Measurements from ENCODE around the gene CCNB2. TPM values are rescaled to one million over a fixed set of nuclear protein-coding genes. Genes with fewer than 3 reads are reported as not detected.
A peak's percentile ranks its signal among the peaks of the same experiment; 100 is the strongest.

The CCNB2 gene
- total RNA-seq, 6 donors from 2014 or later: 1.7 to 4.9 (median 2.8) TPM; not detected in 1

DNA sequence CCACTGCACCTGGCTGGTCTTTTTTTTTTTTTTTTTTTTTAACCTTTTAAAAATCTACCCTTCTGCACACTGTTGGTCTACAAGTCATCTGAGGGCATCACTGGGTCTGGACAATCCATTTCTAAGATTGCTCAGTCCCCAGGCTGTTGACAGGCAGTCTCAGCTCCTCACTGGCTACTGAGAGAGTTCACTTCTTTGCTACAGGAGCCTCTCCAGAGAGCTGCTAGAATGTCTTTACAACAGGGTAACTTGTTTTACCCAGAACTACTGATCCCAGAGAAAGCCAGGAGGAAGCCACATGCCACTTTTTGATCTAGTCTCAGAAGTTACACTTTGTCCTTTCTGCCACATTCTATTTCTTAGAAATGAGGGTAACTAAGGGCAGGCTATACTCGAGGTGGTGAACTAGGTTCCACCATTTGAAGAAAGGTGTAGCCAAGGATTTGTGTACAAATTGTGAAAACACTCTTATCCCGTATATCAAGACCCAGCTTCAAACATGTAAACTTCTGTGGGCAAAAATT, 5.7 kb upstream of the CCNB2 start:
- Histone ChIP-seq H3K4me1 (peaks cover 0 to 2% (median 0%) of the 10 kb centered on the region in 4 donors), H3K27ac (no peak overlapping the region), H3K36me3 (peaks cover 7 to 51% (median 13%) of the 10 kb centered on the region in 4 donors), H3K27me3 (no peaks in the 10 kb centered on the region), H3K9me3 (no peaks in the 10 kb centered on the region), H3K4me3 (no peak overlapping the region)
- TF ChIP-seq, protein P1, sequence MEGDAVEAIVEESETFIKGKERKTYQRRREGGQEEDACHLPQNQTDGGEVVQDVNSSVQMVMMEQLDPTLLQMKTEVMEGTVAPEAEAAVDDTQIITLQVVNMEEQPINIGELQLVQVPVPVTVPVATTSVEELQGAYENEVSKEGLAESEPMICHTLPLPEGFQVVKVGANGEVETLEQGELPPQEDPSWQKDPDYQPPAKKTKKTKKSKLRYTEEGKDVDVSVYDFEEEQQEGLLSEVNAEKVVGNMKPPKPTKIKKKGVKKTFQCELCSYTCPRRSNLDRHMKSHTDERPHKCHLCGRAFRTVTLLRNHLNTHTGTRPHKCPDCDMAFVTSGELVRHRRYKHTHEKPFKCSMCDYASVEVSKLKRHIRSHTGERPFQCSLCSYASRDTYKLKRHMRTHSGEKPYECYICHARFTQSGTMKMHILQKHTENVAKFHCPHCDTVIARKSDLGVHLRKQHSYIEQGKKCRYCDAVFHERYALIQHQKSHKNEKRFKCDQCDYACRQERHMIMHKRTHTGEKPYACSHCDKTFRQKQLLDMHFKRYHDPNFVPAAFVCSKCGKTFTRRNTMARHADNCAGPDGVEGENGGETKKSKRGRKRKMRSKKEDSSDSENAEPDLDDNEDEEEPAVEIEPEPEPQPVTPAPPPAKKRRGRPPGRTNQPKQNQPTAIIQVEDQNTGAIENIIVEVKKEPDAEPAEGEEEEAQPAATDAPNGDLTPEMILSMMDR (IDR thresholded peaks at IDR 0.05): no peak
- TF ChIP-seq EP300 (IDR thresholded peaks at IDR 0.05) (no peak), POLR2AphosphoS5 (IDR thresholded peaks at IDR 0.05) (no peak), POLR2A (IDR thresholded peaks at IDR 0.05) (no peak)
- ATAC-seq (ENCODE audit: low FRiP score in 2 of 2) (no peak), DNase-seq (no peak)
- WGBS, 2 donors: 72 to 82% methylated on average over 2 of the region's 2 CpGs

DNA sequence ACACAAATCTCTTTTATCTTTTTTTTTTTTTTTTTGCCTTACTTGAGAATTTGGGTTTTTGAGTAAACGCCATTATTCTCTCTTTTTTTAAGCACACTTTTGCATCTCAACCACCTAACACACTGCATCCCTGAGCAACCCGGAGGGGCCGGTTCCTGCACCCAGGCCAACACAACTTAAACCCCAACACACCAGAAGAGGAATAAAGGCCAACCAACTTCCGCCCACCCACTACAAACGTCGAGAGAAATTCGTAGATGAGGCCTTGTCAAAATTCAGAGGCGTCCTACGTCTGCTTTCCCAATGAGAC, 389 bp upstream of the CCNB2 start:
- Histone ChIP-seq H3K27ac (peak overlapping the region in 3 of 4 donors; percentile 18 to 77 (median 54)), H3K9me3 (no peaks in the 10 kb centered on the region), H3K36me3 (peaks cover 0 to 9% (median 1%) of the 10 kb centered on the region in 4 donors), H3K27me3 (no peaks in the 10 kb centered on the region), H3K4me1 (peaks cover 0 to 10% (median 7%) of the 10 kb centered on the region in 4 donors), H3K4me3 (peak overlapping the region; percentile 31 to 88 (median 76))
- peak in 1 of 2 donors; percentile 47 for ATAC-seq (ENCODE audit: low FRiP score in 2 of 2)
- DNase-seq: no peak
- 1 to 3% methylated on average over 9 of the region's 9 CpGs for WGBS, 2 donors
- TF ChIP-seq, protein P1 (IDR thresholded peaks at IDR 0.05): no peak
- TF ChIP-seq POLR2AphosphoS5 (IDR thresholded peaks at IDR 0.05): no peak
- TF ChIP-seq POLR2A (IDR thresholded peaks at IDR 0.05): no peak
- no peak for TF ChIP-seq EP300 (IDR thresholded peaks at IDR 0.05)

DNA sequence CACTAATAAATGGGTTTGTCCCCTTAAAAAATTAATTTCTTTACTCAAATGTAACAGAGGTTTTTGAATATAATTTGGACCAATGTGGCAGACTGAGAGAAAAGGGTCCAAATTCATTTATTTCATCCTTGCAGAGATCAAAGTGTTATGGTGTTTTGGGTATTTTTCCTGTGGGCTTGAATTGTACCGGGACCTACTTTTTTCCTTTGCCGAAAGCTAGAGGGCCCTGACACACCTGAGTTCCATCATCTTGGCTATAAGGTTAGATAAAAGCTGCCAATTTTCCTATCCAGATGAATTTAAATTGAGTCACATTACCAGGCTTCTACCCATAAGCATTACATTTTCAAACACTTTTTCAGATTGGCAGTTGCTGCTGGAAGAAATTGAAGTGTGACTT, 908 bp downstream of the CCNB2 start:
- DNase-seq: no peak
- H3K27ac ChIP-seq: no peak overlapping the region
- no peaks in the 10 kb centered on the region for H3K9me3 ChIP-seq
- H3K4me1 ChIP-seq: peaks cover 0 to 10% (median 7%) of the 10 kb centered on the region in 4 donors
- TF ChIP-seq POLR2AphosphoS5 (IDR thresholded peaks at IDR 0.05) (no peak), POLR2A (IDR thresholded peaks at IDR 0.05) (no peak), EP300 (IDR thresholded peaks at IDR 0.05) (no peak)
- peak overlapping the region in 2 of 4 donors; percentile 79 to 88 for H3K4me3 ChIP-seq
- no peaks in the 10 kb centered on the region for H3K27me3 ChIP-seq
- no peak for ATAC-seq (ENCODE audit: low FRiP score in 2 of 2)
- 45 to 49% methylated on average over 2 of the region's 2 CpGs for WGBS, 2 donors
- peaks cover 0 to 3% (median 0%) of the 10 kb centered on the region in 4 donors for H3K36me3 ChIP-seq

DNA sequence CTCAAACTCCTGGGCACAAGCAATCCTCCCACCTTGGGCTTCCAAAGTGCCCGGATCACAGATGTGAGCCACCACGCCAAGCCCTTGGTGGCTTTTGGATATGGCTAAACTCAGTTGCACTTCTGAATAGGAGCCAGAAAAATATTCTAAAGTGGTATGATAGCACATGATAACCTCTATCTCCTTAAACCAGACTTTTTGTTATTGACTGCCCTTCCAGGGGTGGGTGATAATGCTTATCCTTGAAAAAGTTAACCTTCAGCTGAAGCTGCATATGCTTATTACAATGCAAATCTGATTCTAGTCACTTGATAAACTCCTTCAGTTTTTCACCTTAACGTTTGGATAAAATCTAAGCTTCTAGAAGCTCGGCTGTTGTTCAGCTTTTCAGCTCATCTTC, 6.3 kb downstream of the CCNB2 start:
- H3K9me3 ChIP-seq: no peaks in the 10 kb centered on the region
- 86 to 93% methylated on average over 4 of the region's 4 CpGs for WGBS, 2 donors
- no peak overlapping the region for H3K4me3 ChIP-seq
- H3K27me3 ChIP-seq: no peaks in the 10 kb centered on the region
- TF ChIP-seq POLR2AphosphoS5 (IDR thresholded peaks at IDR 0.05) (no peak), POLR2A (IDR thresholded peaks at IDR 0.05) (no peak), EP300 (IDR thresholded peaks at IDR 0.05) (no peak)
- TF ChIP-seq, protein P1 (IDR thresholded peaks at IDR 0.05): no peak
- no peak overlapping the region for H3K27ac ChIP-seq
- peaks cover 0 to 3% (median 0%) of the 10 kb centered on the region in 4 donors for H3K36me3 ChIP-seq
- DNase-seq (no peak), ATAC-seq (ENCODE audit: low FRiP score in 2 of 2) (no peak)
- no peaks in the 10 kb centered on the region for H3K4me1 ChIP-seq

DNA sequence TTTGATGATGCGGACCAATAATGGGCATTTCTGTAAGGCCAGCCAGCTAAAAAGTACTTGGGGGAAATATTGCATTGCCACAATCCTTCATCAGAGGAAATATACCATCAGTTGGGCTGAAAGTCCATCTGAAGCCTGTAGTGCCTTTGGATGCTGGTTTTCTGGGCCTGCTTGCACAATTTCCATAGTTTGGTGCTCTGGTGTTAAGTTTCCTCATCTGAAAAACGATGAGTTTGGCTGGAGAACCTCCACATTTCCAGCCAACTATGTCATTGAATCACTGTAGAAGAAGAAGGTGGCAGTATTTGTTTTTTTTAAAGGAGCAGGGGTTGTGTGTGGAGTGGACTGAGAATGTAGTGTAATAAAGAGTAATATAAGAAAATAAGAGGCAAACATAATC, 10.1 kb downstream of the CCNB2 start:
- no peak overlapping the region for H3K27ac ChIP-seq
- TF ChIP-seq POLR2A (IDR thresholded peaks at IDR 0.05): no peak
- no peak for TF ChIP-seq EP300 (IDR thresholded peaks at IDR 0.05)
- DNase-seq: no peak
- no peaks in the 10 kb centered on the region for H3K4me1 ChIP-seq
- no peaks in the 10 kb centered on the region for H3K27me3 ChIP-seq
- no peaks in the 10 kb centered on the region for H3K9me3 ChIP-seq
- WGBS, 2 donors: 76 to 81% methylated on average over 2 of the region's 2 CpGs
- ATAC-seq (ENCODE audit: low FRiP score in 2 of 2): no peak
- H3K4me3 ChIP-seq: no peak overlapping the region
- peaks cover 0 to 3% (median 0%) of the 10 kb centered on the region in 4 donors for H3K36me3 ChIP-seq

DNA sequence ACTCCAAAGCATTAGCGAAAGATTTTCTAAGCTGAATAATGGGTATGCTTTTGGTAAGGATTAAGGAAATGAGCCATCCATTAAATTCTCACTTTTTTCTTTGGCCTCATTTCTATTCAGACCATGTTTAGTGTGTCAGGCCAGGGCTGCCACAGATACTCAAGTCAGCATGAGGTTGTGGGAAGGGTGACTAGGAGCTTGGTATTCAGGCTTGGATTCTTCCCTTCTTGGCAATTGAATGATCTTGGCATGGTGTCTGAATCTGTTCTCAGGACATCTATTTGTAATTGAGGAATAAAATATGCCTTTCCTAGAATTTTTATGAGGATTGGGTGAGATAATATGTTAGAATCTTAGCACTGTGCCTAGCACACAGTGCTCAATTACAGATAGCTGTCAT, 11.2 kb downstream of the CCNB2 start:
- no peak overlapping the region for H3K4me3 ChIP-seq
- TF ChIP-seq POLR2AphosphoS5 (IDR thresholded peaks at IDR 0.05) (no peak), EP300 (IDR thresholded peaks at IDR 0.05) (no peak), POLR2A (IDR thresholded peaks at IDR 0.05) (no peak)
- TF ChIP-seq, protein P1 (IDR thresholded peaks at IDR 0.05): no peak
- DNase-seq (no peak), ATAC-seq (ENCODE audit: low FRiP score in 2 of 2) (no peak)
- no peak overlapping the region for H3K27ac ChIP-seq
- peaks cover 0 to 3% (median 0%) of the 10 kb centered on the region in 4 donors for H3K36me3 ChIP-seq
- no peaks in the 10 kb centered on the region for H3K27me3 ChIP-seq
- 88 to 100% methylated on average over 1 of the region's 1 CpG for WGBS, 2 donors
- no peaks in the 10 kb centered on the region for H3K4me1 ChIP-seq
- no peaks in the 10 kb centered on the region for H3K9me3 ChIP-seq
